HG02763 (cell line): ENCODE measurements around the gene PRRC2B.

Experiments used
- ATAC-seq: cut with Tn5 transposase; IDR thresholded peaks from one replicate; pipeline ENCODE4 v1.9.1; 2021; ENCODE audit warnings: mild to moderate bottlenecking, moderate library complexity; ENCODE audit not compliant: unreplicated experiment

Gene PRRC2B

GRCh38 chr9:131484051-131484445 lies 90.2 kb downstream of the PRRC2B start:
- no peak for ATAC-seq

GRCh38 chr9:131484560-131485185 lies 90.8 kb downstream of the PRRC2B start:
- ATAC-seq, result no peak

GRCh38 chr9:131485206-131485605 lies 91.3 kb downstream of the PRRC2B start:
- ATAC-seq, result no peak

DNA sequence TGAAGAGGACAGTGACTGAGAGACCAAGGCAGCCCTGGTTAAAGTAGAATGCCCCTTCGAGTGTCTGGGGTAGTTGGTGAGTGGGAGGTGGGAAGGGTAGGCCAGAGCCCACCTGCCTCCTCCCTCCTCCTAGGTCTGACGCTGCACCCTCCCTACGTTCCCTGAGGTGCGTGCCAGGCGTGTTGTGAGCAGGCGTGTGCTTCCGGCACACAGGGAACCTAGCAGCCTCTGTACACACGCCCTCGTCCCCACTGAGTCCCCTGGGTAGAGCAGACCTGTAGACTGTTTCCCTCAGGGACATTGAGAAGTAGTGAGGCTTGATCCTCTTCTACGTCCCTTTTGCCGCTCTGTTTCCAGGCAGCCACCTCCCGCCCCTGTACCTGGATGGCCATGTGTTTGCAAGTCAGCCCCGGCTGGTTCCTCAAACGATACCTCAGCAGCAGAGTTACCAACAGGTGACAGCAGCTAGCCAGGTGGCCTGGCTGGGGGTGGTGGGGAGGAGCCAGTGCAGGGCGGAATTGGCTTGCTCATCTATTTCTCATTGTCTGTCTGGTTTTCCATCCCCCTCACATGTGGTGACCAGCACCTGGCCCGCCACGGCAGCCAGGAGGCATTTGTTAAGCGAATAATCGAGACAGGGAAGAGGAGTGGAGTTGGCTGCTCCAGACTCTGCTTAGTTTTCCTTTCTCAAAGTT lies 92.0 kb downstream of the PRRC2B start:
- ATAC-seq, result no peak

- ATAC-seq, result no peak
Measured at GRCh38 chr9:131487001-131487400, 93.1 kb downstream of the PRRC2B start.

GRCh38 chr9:131487621-131488031 lies 93.7 kb downstream of the PRRC2B start:
- no peak for ATAC-seq

DNA sequence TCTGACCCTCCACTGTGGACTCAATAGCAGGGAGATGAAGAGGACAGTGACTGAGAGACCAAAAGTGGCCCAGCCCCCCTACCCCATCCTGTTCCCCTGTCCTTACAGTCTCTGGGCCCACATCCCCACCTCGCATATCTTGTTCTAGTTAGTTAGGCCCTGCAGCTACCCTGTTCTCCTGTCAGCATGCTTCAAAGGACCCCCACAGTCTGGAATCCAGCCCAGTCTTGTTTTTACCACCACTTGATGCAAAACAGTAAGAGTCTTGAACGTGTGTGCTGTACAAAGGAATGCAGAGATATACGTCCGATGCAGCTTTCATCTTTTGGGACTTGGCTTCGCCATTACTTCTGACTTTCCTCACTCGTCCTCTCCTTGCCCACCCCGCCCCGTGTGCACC lies 96.6 kb downstream of the PRRC2B start:
- no peak for ATAC-seq

- no peak for ATAC-seq
Measured at GRCh38 chr9:131491001-131491710, 97.3 kb downstream of the PRRC2B start.

DNA sequence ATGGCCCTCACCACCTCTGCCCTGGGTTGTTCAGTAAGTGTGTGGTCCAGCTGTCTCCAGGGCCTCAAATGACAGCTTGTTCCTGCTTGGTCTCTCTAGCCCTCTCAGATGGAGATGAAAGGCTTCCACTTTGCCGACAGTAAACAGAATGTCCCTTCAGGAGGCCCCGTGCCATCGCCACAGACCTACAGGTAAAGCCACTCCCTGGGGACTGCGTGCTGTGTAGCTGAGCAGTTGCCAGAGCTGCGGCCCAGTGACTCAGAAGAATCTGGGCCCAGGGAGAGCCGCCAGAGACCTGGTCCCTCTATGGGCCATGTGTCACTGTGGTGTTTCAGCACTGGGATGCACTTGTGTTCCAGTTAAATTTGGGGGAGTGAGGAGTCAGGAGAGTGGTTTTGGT lies 98.2 kb downstream of the PRRC2B start:
- ATAC-seq, result no peak

DNA sequence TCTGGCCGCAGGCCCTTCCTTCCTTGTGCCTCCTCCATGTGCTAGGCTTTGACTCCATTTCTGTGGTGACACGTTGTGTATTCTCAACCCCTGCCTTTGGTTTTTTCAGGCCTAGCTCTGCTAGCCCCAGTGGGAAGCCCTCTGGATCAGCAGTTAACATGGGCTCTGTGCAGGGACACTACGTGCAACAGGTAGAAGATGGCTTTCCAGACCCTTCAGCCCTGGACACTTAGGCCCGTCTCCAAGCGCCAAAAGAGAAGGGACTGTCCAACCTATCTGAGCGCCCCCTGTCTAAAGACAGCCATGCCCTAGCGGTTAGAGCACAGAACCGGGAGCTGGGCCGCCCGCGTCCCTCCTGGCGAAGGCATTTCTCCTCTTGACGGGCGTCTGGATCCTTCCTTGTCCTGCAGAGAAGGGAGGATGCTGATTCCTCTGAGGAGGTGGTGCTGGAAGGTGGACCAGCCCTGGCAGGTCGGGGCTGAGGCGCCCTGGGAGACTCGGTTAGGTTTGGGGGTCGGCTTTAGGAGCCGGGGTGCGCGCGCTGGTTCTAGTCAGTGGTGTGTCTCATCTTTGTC lies 100.5 kb downstream of the PRRC2B start:
- no peak for ATAC-seq

DNA sequence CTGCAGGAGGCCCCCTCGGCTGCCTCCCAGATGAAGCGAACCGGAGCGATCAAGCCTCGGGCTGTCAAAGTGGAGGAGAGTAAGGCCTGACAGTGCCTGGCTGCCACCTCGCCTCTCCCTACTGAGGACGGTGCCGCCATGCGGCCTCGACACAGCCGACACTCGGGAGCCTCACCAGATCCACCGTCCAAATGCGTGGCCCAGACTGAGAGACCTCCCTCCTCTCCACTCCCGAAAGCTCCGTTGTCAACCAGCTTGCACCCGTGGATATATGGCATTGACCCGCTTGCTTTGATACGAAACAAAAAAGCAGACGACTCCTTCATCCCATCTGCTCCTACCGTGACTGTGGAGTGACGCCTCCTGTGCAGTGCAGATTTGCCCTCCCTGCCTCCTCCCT lies 101.9 kb downstream of the PRRC2B start:
- no peak for ATAC-seq

DNA sequence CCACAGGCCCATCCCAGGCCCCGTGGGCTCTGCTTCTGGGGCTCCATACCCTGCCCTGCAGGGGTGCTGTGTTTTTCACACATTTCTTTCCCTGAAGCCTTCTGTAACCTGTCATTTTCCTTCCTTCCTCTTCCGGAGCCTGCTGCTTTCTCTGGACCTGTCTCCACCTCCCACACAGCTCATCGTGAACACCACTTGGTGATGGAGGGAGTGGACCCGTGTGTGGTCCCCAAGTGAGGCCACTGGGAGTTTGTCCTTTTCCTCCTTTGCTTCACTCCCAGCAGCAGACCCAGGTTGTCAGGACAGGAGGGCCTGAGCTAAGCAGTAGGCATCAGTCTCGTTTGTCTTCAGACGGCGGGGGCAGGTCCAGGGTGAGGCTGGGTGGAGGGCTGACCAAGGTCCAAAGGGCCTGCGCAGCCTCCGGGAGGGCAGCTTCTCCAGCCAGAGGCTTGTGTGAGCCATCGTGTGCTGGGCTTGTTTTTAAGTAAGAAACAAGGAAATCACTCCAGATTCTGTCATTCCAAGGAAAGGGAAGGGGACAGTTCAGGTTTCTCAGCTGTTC lies 103.0 kb downstream of the PRRC2B start:
- no peak for ATAC-seq

DNA sequence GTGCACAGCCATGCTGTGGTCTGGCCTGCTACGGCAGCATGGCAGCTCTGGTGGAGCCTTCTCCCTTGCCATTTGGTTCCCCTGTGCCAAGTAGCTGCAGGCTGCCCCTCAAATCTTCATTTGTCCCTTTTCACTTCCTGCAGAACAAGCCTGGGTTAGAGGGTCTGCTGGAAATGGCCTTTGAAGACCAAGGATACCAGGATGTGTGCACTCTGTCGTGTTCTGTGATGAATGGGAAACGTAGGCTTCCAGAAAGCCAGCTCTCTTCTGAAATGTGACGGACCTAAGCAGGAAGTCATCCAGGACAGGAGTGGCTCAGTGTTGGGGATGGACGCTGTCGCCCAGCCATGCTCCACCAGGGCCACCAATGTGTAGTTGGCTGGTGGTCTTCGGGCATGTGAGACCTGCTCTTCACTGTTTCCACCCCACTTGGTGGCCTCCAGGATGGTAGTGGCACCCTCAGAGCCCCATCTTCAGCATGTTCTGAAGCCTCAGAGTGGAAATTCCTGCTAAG lies 105.4 kb downstream of the PRRC2B start:
- no peak for ATAC-seq

DNA sequence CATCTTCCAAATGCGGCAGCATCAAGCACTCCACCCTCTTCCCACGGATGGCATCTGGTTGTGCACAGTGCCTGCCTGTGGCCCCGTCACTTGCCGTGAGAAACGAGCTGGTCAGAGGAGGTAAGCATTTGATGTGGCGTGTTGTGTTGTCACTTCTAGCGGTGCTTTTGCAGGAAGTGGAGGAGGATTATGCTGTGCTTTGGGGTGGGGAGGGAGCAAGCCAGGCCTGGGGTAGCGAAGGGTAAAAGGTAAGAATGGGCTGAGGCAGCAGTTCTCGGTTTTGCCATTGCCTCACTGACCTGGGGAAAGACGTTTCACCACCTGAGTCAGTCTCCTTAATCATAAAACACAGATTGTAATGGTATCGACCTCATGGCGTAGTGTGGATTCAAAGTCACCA lies 106.5 kb downstream of the PRRC2B start:
- no peak for ATAC-seq

DNA sequence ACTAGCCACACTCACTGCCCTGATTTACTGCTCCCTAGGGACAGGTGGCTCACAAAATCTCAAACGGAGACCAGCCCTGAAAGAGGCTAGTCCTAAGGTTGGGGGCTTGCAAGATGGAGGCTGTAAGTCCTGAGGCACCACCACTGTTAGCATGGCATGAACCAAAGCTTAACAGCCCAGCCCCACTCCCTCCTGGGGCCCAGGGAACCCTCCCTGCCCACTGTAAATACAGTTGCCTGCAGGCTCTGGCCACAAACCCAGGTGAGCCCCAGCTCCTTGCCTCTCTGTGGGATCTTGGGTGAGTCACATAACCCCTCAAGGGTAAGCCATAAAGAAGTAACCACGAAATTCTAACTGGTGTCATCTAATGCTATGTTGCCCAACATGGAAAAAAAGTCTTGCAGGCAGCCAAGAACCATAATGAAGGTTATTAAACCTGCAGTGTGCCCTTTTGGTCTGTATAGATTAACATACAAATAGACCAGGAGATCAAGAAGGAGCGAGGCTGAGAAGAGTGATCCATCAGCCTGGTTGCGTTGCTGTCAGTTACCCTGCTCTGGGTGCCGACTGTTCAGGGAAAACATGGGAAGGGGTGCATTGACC lies 107.2 kb downstream of the PRRC2B start:
- ATAC-seq, result no peak

- ATAC-seq, result peak; percentile 90
Measured at GRCh38 chr9:131502781-131503625, 109.1 kb downstream of the PRRC2B start, which contains the start of gene POMT1. TSS of gene POMT1 (plus strand) at chr9:131502918. CDS start at chr9:131504219, 1,301 bp downstream.

DNA sequence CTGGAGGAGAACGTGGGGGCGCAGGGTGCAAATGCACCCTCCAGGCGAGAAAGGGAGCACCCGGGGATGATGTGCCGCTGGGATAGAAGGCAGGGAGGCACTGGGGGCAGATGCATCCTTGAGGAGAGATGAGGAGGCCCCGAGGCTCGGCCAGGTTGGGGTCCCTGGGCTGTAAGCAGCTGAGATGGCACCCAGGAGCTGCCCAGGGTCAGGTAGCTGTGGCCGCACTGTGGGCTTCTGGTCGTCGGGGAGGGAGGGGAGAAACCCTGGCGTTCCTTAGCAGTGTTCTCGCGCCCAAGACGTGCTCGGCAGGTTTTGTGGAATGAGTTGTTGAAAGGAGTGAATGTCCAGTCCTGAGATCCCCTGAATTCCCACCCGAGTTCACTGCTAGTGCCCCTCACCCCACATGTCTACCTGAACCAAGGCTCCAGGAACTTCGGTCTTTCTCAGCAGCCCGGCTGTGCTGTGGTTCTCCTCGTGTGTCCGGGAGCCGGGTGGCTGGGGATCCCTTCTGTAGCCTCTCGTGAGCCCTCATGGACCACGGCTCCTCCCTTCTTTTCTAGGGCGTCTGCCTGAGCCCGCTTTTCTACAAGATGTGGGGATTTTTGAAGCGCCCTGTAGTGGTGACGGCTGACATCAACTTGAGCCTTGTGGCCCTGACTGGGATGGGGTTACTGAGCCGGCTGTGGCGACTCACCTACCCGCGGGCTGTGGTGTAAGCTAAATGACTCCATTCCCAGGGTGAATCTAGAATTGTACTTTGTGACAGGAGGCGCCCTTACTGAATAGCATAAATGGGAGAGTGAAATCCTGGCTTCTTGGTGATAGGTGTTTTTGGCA lies 110.0 kb downstream of the PRRC2B start:
- no peak for ATAC-seq

DNA sequence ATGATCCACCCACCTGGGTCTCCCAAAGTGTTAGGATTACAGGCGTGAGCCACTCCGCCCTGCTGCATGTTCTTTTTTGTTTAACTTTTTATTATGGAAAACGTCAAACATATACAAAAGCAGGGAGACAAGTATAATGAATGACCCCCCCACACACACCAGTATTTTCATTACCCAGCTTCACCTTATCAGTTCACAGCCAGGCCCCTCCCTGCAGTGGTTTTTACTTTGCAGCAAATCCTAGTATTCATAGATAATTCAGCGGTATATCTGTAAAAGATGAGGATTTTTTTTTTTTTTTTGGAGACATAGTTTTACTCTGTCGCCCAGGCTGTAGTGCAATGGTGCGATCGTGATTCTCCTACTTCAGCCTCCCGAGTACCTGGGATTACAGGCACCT lies 111.1 kb downstream of the PRRC2B start:
- ATAC-seq, result no peak

DNA sequence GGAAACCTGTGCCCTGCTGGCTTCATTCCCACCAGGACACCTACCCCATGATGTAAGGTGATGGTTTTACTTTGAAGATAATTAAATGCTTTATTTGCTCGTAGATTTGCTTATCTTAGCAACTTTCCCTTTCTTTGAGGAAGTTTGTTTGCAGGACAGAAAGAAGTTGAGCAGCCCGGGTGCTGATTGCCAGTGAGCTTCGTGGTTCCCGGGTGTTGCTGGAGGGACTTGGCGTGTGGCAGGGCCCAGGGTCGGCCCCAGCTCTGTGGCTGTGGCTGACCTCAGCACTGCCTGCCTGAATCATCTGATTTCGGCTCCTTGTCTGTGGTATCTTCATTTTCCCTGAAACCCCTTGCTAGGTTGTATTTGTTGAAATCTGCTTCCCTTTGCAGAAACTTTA lies 117.5 kb downstream of the PRRC2B start:
- ATAC-seq, result no peak
